Measurements from ENCODE around the gene LRBA. TPM values are rescaled to one million over a fixed set of nuclear protein-coding genes. Genes with fewer than 3 reads are reported as not detected.
A peak's percentile ranks its signal among the peaks of the same experiment; 100 is the strongest.

LRBA gene
- total RNA-seq, 3 donors from 2014 or later (not counting 1 experiment from before 2014, with no cell fraction given): 72.1 to 87.6 (median 83.1) TPM

DNA sequence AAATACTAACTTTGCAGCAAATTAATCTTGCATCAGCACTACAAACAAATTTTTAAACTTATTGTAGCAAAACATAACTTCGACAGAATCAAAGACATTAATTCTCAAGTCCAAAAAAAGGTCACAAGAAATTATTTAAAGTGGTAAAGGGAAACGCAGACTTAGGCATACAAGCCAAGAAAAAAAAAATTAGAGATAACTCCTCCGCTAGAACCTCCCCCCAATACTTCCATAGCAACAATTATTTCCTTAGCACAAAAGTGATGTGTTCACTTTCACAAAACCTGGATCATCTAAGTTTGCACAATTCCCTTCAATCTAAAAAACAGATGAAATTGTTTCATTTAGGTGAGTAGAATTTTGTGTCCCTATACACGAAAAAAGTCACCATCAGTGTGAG lies 1.1 kb downstream of the LRBA start:
- H3K27ac Mint-ChIP-seq: peak overlapping the region; percentile 89 to 98
- H3K36me3 ChIP-seq (ENCODE audit: control insufficient read depth, insufficient read depth, low read length): no peaks in the 10 kb centered on the region
- DNase-seq: no peak
- H3K27ac ChIP-seq (ENCODE audit: low read length): no peak overlapping the region
- H3K9me3 Mint-ChIP-seq: no peaks in the 10 kb centered on the region
- peak overlapping the region; percentile 77 for H3K4me3 ChIP-seq (ENCODE audit: low read length)
- no peaks in the 10 kb centered on the region for H3K36me3 Mint-ChIP-seq
- H3K4me1 Mint-ChIP-seq: peaks cover 33 to 40% of the 10 kb centered on the region in 2 donors
- peaks cover 21% of the 10 kb centered on the region for H3K4me1 ChIP-seq (ENCODE audit: control insufficient read depth, insufficient read depth, low read length)
- ATAC-seq: no peak
- H3K27me3 ChIP-seq (ENCODE audit: control insufficient read depth, insufficient read depth, low read length): no peaks in the 10 kb centered on the region
- intact Hi-C loops (cut with micrococcal nuclease): no loop called here
- WGBS (ENCODE audit: insufficient coverage): 17% methylated on average over 2 of the region's 4 CpGs
- H3K9me3 ChIP-seq (ENCODE audit: control insufficient read depth, insufficient read depth, low read length): no peaks in the 10 kb centered on the region
- TF ChIP-seq, protein P1, sequence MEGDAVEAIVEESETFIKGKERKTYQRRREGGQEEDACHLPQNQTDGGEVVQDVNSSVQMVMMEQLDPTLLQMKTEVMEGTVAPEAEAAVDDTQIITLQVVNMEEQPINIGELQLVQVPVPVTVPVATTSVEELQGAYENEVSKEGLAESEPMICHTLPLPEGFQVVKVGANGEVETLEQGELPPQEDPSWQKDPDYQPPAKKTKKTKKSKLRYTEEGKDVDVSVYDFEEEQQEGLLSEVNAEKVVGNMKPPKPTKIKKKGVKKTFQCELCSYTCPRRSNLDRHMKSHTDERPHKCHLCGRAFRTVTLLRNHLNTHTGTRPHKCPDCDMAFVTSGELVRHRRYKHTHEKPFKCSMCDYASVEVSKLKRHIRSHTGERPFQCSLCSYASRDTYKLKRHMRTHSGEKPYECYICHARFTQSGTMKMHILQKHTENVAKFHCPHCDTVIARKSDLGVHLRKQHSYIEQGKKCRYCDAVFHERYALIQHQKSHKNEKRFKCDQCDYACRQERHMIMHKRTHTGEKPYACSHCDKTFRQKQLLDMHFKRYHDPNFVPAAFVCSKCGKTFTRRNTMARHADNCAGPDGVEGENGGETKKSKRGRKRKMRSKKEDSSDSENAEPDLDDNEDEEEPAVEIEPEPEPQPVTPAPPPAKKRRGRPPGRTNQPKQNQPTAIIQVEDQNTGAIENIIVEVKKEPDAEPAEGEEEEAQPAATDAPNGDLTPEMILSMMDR (IDR thresholded peaks at IDR 0.05): no peak
- H3K4me3 Mint-ChIP-seq: peak overlapping the region; percentile 100
- no peaks in the 10 kb centered on the region for H3K27me3 Mint-ChIP-seq (ENCODE audit: low read depth in 2 of 2)

DNA sequence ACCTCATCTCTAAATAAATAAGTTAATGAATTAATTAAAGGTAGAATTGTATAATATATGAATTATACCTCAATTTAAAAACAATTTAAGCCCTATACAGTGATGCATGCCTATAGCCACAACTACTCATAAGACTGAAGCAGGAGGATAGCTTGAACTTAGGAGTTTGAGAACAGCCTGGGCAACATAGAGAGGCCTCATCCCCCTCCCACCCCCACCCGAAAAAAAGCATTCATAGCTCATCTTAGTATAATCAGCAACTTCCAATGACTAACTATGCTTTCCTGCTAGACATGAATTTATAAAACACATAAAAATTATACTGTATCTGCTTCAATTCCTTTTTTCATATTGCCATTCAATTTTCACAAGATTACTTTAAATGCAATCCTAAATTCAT lies 1.6 kb downstream of the LRBA start:
- no peak overlapping the region for H3K27ac ChIP-seq (ENCODE audit: low read length)
- Mint-ChIP-seq H3K27ac (peak overlapping the region; percentile 89 to 98), H3K27me3 (ENCODE audit: low read depth in 2 of 2) (no peaks in the 10 kb centered on the region), H3K36me3 (no peaks in the 10 kb centered on the region), H3K9me3 (no peaks in the 10 kb centered on the region), H3K4me3 (peak overlapping the region; percentile 100), H3K4me1 (peaks cover 33 to 40% of the 10 kb centered on the region in 2 donors)
- no peaks in the 10 kb centered on the region for H3K27me3 ChIP-seq (ENCODE audit: control insufficient read depth, insufficient read depth, low read length)
- ATAC-seq (no peak), DNase-seq (no peak)
- H3K4me3 ChIP-seq (ENCODE audit: low read length): no peak overlapping the region
- TF ChIP-seq, protein P1 (IDR thresholded peaks at IDR 0.05): no peak
- H3K4me1 ChIP-seq (ENCODE audit: control insufficient read depth, insufficient read depth, low read length): peaks cover 21% of the 10 kb centered on the region
- WGBS (ENCODE audit: insufficient coverage): 8% methylated on average over 1 of the region's 1 CpG
- no peaks in the 10 kb centered on the region for H3K9me3 ChIP-seq (ENCODE audit: control insufficient read depth, insufficient read depth, low read length)
- no peaks in the 10 kb centered on the region for H3K36me3 ChIP-seq (ENCODE audit: control insufficient read depth, insufficient read depth, low read length)
- intact Hi-C loops (cut with micrococcal nuclease): no loop called here

DNA sequence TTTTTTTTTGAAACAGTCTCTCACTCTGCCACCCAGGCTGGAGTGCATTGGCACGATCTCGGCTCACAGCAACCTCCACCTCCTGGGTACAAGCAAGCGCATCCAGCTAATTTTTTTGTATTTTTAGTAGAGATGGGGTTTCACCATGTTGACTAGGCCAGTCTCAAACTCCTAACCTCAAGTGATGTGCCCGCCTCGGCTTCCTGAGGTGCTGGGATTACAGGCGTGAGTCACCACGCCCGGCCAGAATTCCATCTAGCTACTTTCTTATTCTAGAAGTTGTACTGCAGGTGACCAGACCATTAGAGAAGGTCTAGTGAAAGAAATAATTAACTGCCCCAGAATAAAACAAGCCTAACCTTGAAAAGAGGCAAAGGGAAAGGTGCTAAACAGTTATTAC lies 2.3 kb downstream of the LRBA start:
- TF ChIP-seq, protein P1 (IDR thresholded peaks at IDR 0.05): no peak
- Histone ChIP-seq H3K4me3 (ENCODE audit: low read length) (no peak overlapping the region), H3K27ac (ENCODE audit: low read length) (no peak overlapping the region), H3K9me3 (ENCODE audit: control insufficient read depth, insufficient read depth, low read length) (no peaks in the 10 kb centered on the region), H3K4me1 (ENCODE audit: control insufficient read depth, insufficient read depth, low read length) (peaks cover 21% of the 10 kb centered on the region), H3K27me3 (ENCODE audit: control insufficient read depth, insufficient read depth, low read length) (no peaks in the 10 kb centered on the region), H3K36me3 (ENCODE audit: control insufficient read depth, insufficient read depth, low read length) (peaks cover 2% of the 10 kb centered on the region)
- Mint-ChIP-seq H3K4me3 (peak overlapping the region; percentile 100), H3K27ac (peak overlapping the region; percentile 63 to 70), H3K9me3 (no peaks in the 10 kb centered on the region), H3K36me3 (no peaks in the 10 kb centered on the region), H3K27me3 (ENCODE audit: low read depth in 2 of 2) (no peaks in the 10 kb centered on the region), H3K4me1 (peaks cover 37 to 40% of the 10 kb centered on the region in 2 donors)
- DNase-seq: peak in 1 of 2 donors; percentile 25
- WGBS (ENCODE audit: insufficient coverage): no CpG with 5 or more reads among the region's 8 CpGs
- intact Hi-C loops (cut with micrococcal nuclease): no loop called here
- ATAC-seq: no peak

DNA sequence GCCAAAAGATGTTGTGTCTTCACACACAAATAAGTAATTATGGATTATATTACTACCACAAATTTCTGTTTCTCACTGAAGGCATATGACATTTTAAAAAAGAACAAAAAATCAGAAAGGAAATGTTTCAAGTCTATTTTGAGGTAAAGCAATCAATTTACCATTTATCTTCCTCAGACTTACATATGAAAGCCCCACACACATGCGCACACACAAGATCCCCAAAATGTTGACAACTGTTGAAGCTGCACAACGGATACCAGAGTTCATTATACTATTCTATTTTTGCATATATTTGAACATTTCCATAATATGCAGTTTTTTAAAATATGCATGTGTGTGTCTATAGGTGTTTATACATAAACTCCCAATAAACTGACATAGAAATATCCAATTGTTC lies 2.7 kb downstream of the LRBA start:
- H3K27me3 ChIP-seq (ENCODE audit: control insufficient read depth, insufficient read depth, low read length): no peaks in the 10 kb centered on the region
- TF ChIP-seq, protein P1 (IDR thresholded peaks at IDR 0.05): no peak
- peaks cover 21% of the 10 kb centered on the region for H3K4me1 ChIP-seq (ENCODE audit: control insufficient read depth, insufficient read depth, low read length)
- H3K9me3 Mint-ChIP-seq: no peaks in the 10 kb centered on the region
- ATAC-seq (no peak), DNase-seq (no peak)
- H3K36me3 Mint-ChIP-seq: no peaks in the 10 kb centered on the region
- H3K27ac Mint-ChIP-seq: peak overlapping the region; percentile 63 to 70
- 67% methylated on average over 1 of the region's 2 CpGs for WGBS (ENCODE audit: insufficient coverage)
- H3K4me3 Mint-ChIP-seq: peak overlapping the region; percentile 100
- no peaks in the 10 kb centered on the region for H3K27me3 Mint-ChIP-seq (ENCODE audit: low read depth in 2 of 2)
- H3K27ac ChIP-seq (ENCODE audit: low read length): no peak overlapping the region
- no peak overlapping the region for H3K4me3 ChIP-seq (ENCODE audit: low read length)
- H3K9me3 ChIP-seq (ENCODE audit: control insufficient read depth, insufficient read depth, low read length): no peaks in the 10 kb centered on the region
- H3K36me3 ChIP-seq (ENCODE audit: control insufficient read depth, insufficient read depth, low read length): peaks cover 2% of the 10 kb centered on the region
- H3K4me1 Mint-ChIP-seq: peaks cover 37 to 40% of the 10 kb centered on the region in 2 donors
- intact Hi-C loops (cut with micrococcal nuclease): no loop called here

Data from natural killer cell (primary cell).